Measurements from ENCODE around the gene HID1. TPM values are rescaled to one million over a fixed set of nuclear protein-coding genes. Genes with fewer than 3 reads are reported as not detected.

The HID1 gene
- total and polyA plus RNA-seq, 2 of the 4 experiments (the other 2 are of a cell fraction) = 0.18 to 1.7 TPM

GRCh38 chr17:74990581-74991105 lies 18.1 kb upstream of the HID1 start:
- H3K9me1 ChIP-seq (ENCODE audit: insufficient read depth, low read length) = peaks cover 23% of the 10 kb centered on the region
- no peak overlapping the region for H3K27ac ChIP-seq (ENCODE audit: insufficient read depth, low read length)
- BruUV-seq (replicated peaks) = no TSS peak
- DNase-seq (no peak), ATAC-seq (ENCODE audit: low read depth) (no peak)
- H3K4me2 ChIP-seq (ENCODE audit: low read depth, low read length) = no peak overlapping the region
- no peaks in the 10 kb centered on the region for H3K9me3 ChIP-seq (ENCODE audit: control insufficient read depth, insufficient read depth, low read length)
- POLR2A ChIA-PET (ENCODE audit: unreplicated experiment) = no interaction called here
- peaks cover 15 to 78% of the 10 kb centered on the region in 2 experiments; a peak in 3 of 4 replicates for H3K79me1 ChIP-seq (ENCODE audit: low read depth in 1 of 2, low read length in 2 of 2)
- H4K91ac ChIP-seq (ENCODE audit: insufficient read depth, low read depth, low read length) = no peak overlapping the region
- H2AK5ac ChIP-seq (ENCODE audit: low read depth, low read length) = peak overlapping the region; percentile 3; the same call in 1 of the 2 replicates
- peaks cover 4% of the 10 kb centered on the region; the same call in 1 of the 2 replicates for H3K36me3 ChIP-seq (ENCODE audit: control insufficient read depth, insufficient read depth, low read length)
- no peak overlapping the region for H2BK20ac ChIP-seq (ENCODE audit: low read depth, low read length)
- no peak overlapping the region for H3K4me3 ChIP-seq (ENCODE audit: insufficient read depth, low read depth, low read length)
- intact Hi-C loops (cut with micrococcal nuclease) = no loop called here
- H4K20me1 ChIP-seq (ENCODE audit: insufficient read depth, low read length) = peaks cover 14% of the 10 kb centered on the region
- in situ Hi-C loops (cut with MboI; ENCODE audit: low sequenced_read_pairs) = no loop called here
- TF ChIP-seq SMC3 (IDR thresholded peaks at IDR 0.05; ENCODE audit: low read depth, low read length) (no peak), MXI1 (IDR thresholded peaks at IDR 0.05; ENCODE audit: borderline replicate concordance, low read depth, low read length) (no peak)
- TF ChIP-seq, protein P1, sequence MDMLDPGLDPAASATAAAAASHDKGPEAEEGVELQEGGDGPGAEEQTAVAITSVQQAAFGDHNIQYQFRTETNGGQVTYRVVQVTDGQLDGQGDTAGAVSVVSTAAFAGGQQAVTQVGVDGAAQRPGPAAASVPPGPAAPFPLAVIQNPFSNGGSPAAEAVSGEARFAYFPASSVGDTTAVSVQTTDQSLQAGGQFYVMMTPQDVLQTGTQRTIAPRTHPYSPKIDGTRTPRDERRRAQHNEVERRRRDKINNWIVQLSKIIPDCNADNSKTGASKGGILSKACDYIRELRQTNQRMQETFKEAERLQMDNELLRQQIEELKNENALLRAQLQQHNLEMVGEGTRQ (IDR thresholded peaks at IDR 0.05; ENCODE audit: low read depth, low read length) = no peak
- dilution Hi-C loops (cut with HindIII; ENCODE audit: low sequenced_read_pairs, unreplicated experiment) = no loop called here
- no peak overlapping the region for H4K8ac ChIP-seq (ENCODE audit: low read depth in 2 of 2, low read length in 2 of 2)
- H3K18ac ChIP-seq (ENCODE audit: low read depth, low read length) = no peak overlapping the region
- no peaks in the 10 kb centered on the region for H3K27me3 ChIP-seq (ENCODE audit: control insufficient read depth, insufficient read depth, low read length)
- H4K5ac ChIP-seq (ENCODE audit: low read depth, low read length) = no peak overlapping the region
- peak overlapping the region; percentile 52 for H2AK9ac ChIP-seq (replicated peaks; ENCODE audit: low read depth, low read length, poor library complexity)
- H3K56ac ChIP-seq (ENCODE audit: extremely low read depth, insufficient read depth, low read length) = no peak overlapping the region
- peaks cover 18% of the 10 kb centered on the region for H3K4me1 ChIP-seq (ENCODE audit: control insufficient read depth, insufficient read depth, low read length)
- 97% methylated on average over 5 of the region's 10 CpGs; no CpG with 5 or more reads in 1 of the 2 experiments for WGBS, 2 experiments (ENCODE audit: extremely low coverage in 2 of 2, insufficient read length in 1 of 2)
- no peak overlapping the region for H2AFZ ChIP-seq (replicated peaks; ENCODE audit: low read length, poor library complexity)
- no peak overlapping the region for H3K23ac ChIP-seq (ENCODE audit: low read depth, low read length)
- H2BK120ac ChIP-seq (ENCODE audit: low read depth, low read length) = no peak overlapping the region
- no peak overlapping the region for H3K4ac ChIP-seq (ENCODE audit: low read depth, low read length)
- CTCF ChIA-PET = no interaction called here
- no peak overlapping the region for H2BK15ac ChIP-seq (ENCODE audit: low read depth, low read length)
- no peak overlapping the region for H3K9ac ChIP-seq (ENCODE audit: low read depth, low read length)
- H3K14ac ChIP-seq (replicated peaks; ENCODE audit: low read depth, low read length) = no peak overlapping the region
- no peak overlapping the region for H2BK5ac ChIP-seq (ENCODE audit: low read depth, low read length, poor library complexity, severe bottlenecking)
